Lower lobe of right lung (tissue), 2 donors: ENCODE data around the gene HMCN2. TPM values are rescaled to one million over a fixed set of nuclear protein-coding genes. Genes with fewer than 3 reads are reported as not detected.

Source experiments
- ATAC-seq, 2 donors: fragments of 200-7000 bp; cut with Tn5 transposase; one replicate each; pipeline ENCODE4 v1.9.1; 2020 to 2022; ENCODE audit warnings: mild to moderate bottlenecking in 2 of 2, moderate library complexity in 2 of 2
- DNase-seq: peaks from one replicate; pipeline ENCODE4 v3.0.0-alpha.2; 2020
- H3K27ac ChIP-seq: fragments of 200-600 bp; one replicate; pipeline ENCODE4 v1.8.0; 2022
- H3K27me3 ChIP-seq: fragments of 200-600 bp; one replicate; pipeline ENCODE4 v1.8.0; 2022; ENCODE audit warnings: low read depth
- H3K36me3 ChIP-seq: fragments of 200-600 bp; one replicate; pipeline ENCODE4 v1.8.0; 2022; ENCODE audit warnings: mild to moderate bottlenecking
- H3K4me1 ChIP-seq: fragments of 200-600 bp; one replicate; pipeline ENCODE4 v1.8.0; 2022
- H3K4me3 ChIP-seq: fragments of 200-600 bp; one replicate; pipeline ENCODE4 v1.8.0; 2022; ENCODE audit warnings: mild to moderate bottlenecking
- H3K9me3 ChIP-seq: fragments of 200-600 bp; one replicate; pipeline ENCODE4 v1.8.0; 2022
- CTCF ChIP-seq: fragments of 200-600 bp; IDR thresholded peaks from one replicate; pipeline ENCODE4 v1.8.0; 2022; ENCODE audit warnings: antibody characterized with exemption, mild to moderate bottlenecking
- intact Hi-C: fragments of 100-400 bp; cut with DNase I; formaldehyde crosslinking; loops from one replicate; pipeline ENCODE4 v1.11.0; 2022
- total RNA-seq: library from RNA; stranded (reverse); fragmentation: NEBNext Ultra II Directional; extraction: Animal tissue kit (Norgen Biotek cat#: 25700); gene quantifications from one replicate; pipeline ENCODE4 v1.2.1, GENCODE V29; 2021
- donor health status: DM: no; HTN: yes; CAD: no; lungs with severe emphysema.

The HMCN2 gene
- total RNA-seq, 1 donor from 2014 or later: 4.7 TPM

GRCh38 chr9:130345009-130345896 is 79.7 kb downstream of the HMCN2 start:
- H3K4me3 ChIP-seq: no peak overlapping the region
- intact Hi-C loops: no loop called here
- ATAC-seq: no peak

GRCh38 chr9:130345897-130346385 is 80.4 kb downstream of the HMCN2 start:
- intact Hi-C loops: no loop called here
- TF ChIP-seq CTCF: no peak
- DNase-seq: no peak

More at GRCh38 chr9:130345009-130345896, 79.7 kb downstream of the HMCN2 start:
- H3K9me3 ChIP-seq: no peaks in the 10 kb centered on the region
- H3K27me3 ChIP-seq: peaks cover 5% of the 10 kb centered on the region
- H3K27ac ChIP-seq: no peak overlapping the region
- no peaks in the 10 kb centered on the region for H3K36me3 ChIP-seq
- no peak for DNase-seq
- TF ChIP-seq CTCF: no peak
- H3K4me1 ChIP-seq: no peaks in the 10 kb centered on the region

GRCh38 chr9:130346431-130346830 is 80.9 kb downstream of the HMCN2 start:
- H3K4me3 ChIP-seq: no peak overlapping the region
- peaks cover 5% of the 10 kb centered on the region for H3K27me3 ChIP-seq
- H3K36me3 ChIP-seq: no peaks in the 10 kb centered on the region
- no peak for TF ChIP-seq CTCF
- no peaks in the 10 kb centered on the region for H3K4me1 ChIP-seq
- ATAC-seq (no peak), DNase-seq (no peak)
- H3K27ac ChIP-seq: no peak overlapping the region
- intact Hi-C loops: no loop called here
- no peaks in the 10 kb centered on the region for H3K9me3 ChIP-seq

More at GRCh38 chr9:130345897-130346385, 80.4 kb downstream of the HMCN2 start:
- no peak for ATAC-seq
- Histone ChIP-seq H3K4me3 (no peak overlapping the region), H3K27ac (no peak overlapping the region), H3K27me3 (peaks cover 5% of the 10 kb centered on the region), H3K9me3 (no peaks in the 10 kb centered on the region), H3K36me3 (no peaks in the 10 kb centered on the region), H3K4me1 (no peaks in the 10 kb centered on the region)

- H3K27ac ChIP-seq: no peak overlapping the region
- intact Hi-C loops: no loop called here
- no peak for ATAC-seq
Measured at GRCh38 chr9:130347036-130347435, 81.5 kb downstream of the HMCN2 start.

GRCh38 chr9:130347931-130348330 is 82.4 kb downstream of the HMCN2 start:
- ATAC-seq (no peak), DNase-seq (no peak)
- no peaks in the 10 kb centered on the region for H3K36me3 ChIP-seq
- H3K27ac ChIP-seq: no peak overlapping the region
- H3K4me3 ChIP-seq: no peak overlapping the region
- peaks cover 5% of the 10 kb centered on the region for H3K27me3 ChIP-seq
- H3K9me3 ChIP-seq: no peaks in the 10 kb centered on the region
- no peaks in the 10 kb centered on the region for H3K4me1 ChIP-seq
- TF ChIP-seq CTCF: no peak
- intact Hi-C loops: no loop called here

More at GRCh38 chr9:130347036-130347435, 81.5 kb downstream of the HMCN2 start:
- no peaks in the 10 kb centered on the region for H3K4me1 ChIP-seq
- no peaks in the 10 kb centered on the region for H3K9me3 ChIP-seq
- H3K4me3 ChIP-seq: no peak overlapping the region
- H3K27me3 ChIP-seq: peaks cover 5% of the 10 kb centered on the region
- TF ChIP-seq CTCF: no peak
- H3K36me3 ChIP-seq: no peaks in the 10 kb centered on the region
- no peak for DNase-seq
